ENCODE results near the gene ZIC4.

GRCh38 chr3:147388700-147389580 is 17.4 kb downstream of the ZIC4 start:
- no peak for TF ChIP-seq EP300 (IDR thresholded peaks at IDR 0.05)
- peak in 1 of 4 donors; percentile 4 for TF ChIP-seq POLR2AphosphoS5 (IDR thresholded peaks at IDR 0.05)

All from sigmoid colon (tissue), 4 donors.